Stimulated activated naive CD8-positive, alpha-beta T cell treated with anti-CD3 and anti-CD28 coated beads, Interleukin-15, amount 100 ng/mL, for 72 hours (primary cell): ENCODE results near the gene NT5DC3.

Source experiments
- ATAC-seq: fragments of 150-1000 bp; cut with Tn5 transposase; 2 replicates; pipeline ENCODE4 v1.10.0; 2021; ENCODE audit warnings: mild to moderate bottlenecking, moderate library complexity
- DNase-seq, 2 donors: peaks; one replicate each; pipeline ENCODE4 v3.0.0; 2021 to 2022
- H3K27ac Mint-ChIP-seq, 2 donors: one replicate each; pipeline ENCODE4 v1.8.0; 2022; ENCODE audit warnings: mild to moderate bottlenecking in 2 of 2, mixed read lengths in 2 of 2, moderate library complexity in 2 of 2
- H3K27me3 Mint-ChIP-seq: one replicate; pipeline ENCODE4 v1.8.0; 2022; ENCODE audit warnings: mixed read lengths
- H3K4me1 Mint-ChIP-seq: one replicate; pipeline ENCODE4 v1.8.0; 2022; ENCODE audit warnings: mild to moderate bottlenecking, mixed read lengths
- H3K4me3 Mint-ChIP-seq, 2 donors: one replicate each; pipeline ENCODE4 v1.8.0; 2022; ENCODE audit warnings: mild to moderate bottlenecking in 2 of 2, mixed read lengths in 2 of 2, moderate library complexity in 1 of 2
- H3K9me3 Mint-ChIP-seq, 2 donors: one replicate each; pipeline ENCODE4 v1.8.0; 2022; ENCODE audit warnings: mixed read lengths in 2 of 2

The NT5DC3 gene

DNA sequence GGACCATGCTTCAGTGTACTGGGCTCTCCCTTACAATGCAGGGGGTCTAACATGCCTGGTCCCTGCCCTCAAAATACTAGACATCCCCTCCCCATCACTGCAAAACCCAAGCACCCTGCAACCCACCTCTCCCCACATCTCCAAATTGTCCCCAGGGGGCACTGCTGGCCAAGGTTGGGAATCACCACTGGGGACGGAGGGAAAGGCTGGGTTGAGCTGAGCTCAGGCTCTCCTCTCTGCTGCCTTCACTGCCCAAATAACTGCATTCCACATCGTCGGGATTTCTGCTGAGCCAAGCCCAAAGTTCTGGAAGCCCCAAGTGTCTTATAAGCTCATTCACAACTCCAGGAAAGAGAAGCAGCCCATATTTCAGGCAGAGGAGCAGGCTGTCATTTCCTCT is 69.6 kb downstream of the NT5DC3 start:
- DNase-seq (peak in 1 of 2 donors; percentile 8), ATAC-seq (no peak)
- peak overlapping the region in 1 of 2 donors; percentile 19 for H3K27ac Mint-ChIP-seq
- H3K4me3 Mint-ChIP-seq: no peak overlapping the region
- H3K4me1 Mint-ChIP-seq: no peaks in the 10 kb centered on the region
- no peaks in the 10 kb centered on the region for H3K9me3 Mint-ChIP-seq
- H3K27me3 Mint-ChIP-seq: no peaks in the 10 kb centered on the region

- H3K4me1 Mint-ChIP-seq: no peaks in the 10 kb centered on the region
- DNase-seq: no peak
- no peaks in the 10 kb centered on the region for H3K27me3 Mint-ChIP-seq
- ATAC-seq: peak; percentile 34
- no peak overlapping the region for H3K27ac Mint-ChIP-seq
- H3K9me3 Mint-ChIP-seq: no peaks in the 10 kb centered on the region
- no peak overlapping the region for H3K4me3 Mint-ChIP-seq
Measured at GRCh38 chr12:103769240-103769945, 71.6 kb downstream of the NT5DC3 start.

DNA sequence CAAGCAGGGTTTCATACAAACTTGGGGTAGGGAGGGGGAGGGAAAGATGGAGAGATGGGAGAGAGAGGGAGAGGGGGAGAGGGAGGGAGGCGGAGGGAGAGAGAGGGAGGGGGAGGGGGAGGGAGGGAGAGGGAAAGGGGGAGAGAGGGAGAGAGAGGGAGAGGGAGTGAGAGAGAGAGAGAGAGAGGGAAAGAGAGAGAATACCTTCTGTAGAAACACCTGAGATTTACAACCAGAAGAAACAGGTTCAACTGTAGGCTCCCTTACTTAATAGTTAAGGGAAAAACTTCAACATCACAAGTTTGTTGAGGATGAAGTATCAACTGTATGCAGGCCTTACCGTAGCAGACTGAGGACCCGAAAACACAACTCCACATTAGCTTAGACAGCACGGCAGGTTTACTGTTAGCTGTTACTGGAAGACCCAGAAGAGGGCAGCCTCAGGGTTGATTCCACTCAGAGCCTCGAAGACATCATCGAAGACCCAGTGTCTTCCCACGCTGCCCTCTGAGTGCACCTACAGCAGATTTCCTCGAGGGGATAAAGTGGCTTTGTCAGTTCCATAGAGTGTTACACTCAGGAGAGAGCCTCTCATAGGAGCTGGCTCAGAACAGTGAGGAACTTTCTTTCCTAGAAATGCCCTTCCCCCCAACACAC is 72.4 kb downstream of the NT5DC3 start:
- no peak overlapping the region for H3K4me3 Mint-ChIP-seq
- DNase-seq (no peak), ATAC-seq (peak; percentile 66)
- no peaks in the 10 kb centered on the region for H3K9me3 Mint-ChIP-seq
- no peak overlapping the region for H3K27ac Mint-ChIP-seq
- H3K27me3 Mint-ChIP-seq: no peaks in the 10 kb centered on the region
- no peaks in the 10 kb centered on the region for H3K4me1 Mint-ChIP-seq

- Mint-ChIP-seq H3K9me3 (no peaks in the 10 kb centered on the region), H3K27ac (no peak overlapping the region), H3K4me3 (no peak overlapping the region), H3K27me3 (no peaks in the 10 kb centered on the region), H3K4me1 (no peaks in the 10 kb centered on the region)
- no peak for ATAC-seq
- no peak for DNase-seq
Measured at GRCh38 chr12:103766028-103766427, 75.0 kb downstream of the NT5DC3 start.

GRCh38 chr12:103765322-103765721 is 75.7 kb downstream of the NT5DC3 start:
- ATAC-seq (no peak), DNase-seq (no peak)
- H3K27ac Mint-ChIP-seq: peak overlapping the region in 1 of 2 donors; percentile 59
- no peak overlapping the region for H3K4me3 Mint-ChIP-seq
- no peaks in the 10 kb centered on the region for H3K4me1 Mint-ChIP-seq
- H3K27me3 Mint-ChIP-seq: no peaks in the 10 kb centered on the region
- H3K9me3 Mint-ChIP-seq: no peaks in the 10 kb centered on the region

DNA sequence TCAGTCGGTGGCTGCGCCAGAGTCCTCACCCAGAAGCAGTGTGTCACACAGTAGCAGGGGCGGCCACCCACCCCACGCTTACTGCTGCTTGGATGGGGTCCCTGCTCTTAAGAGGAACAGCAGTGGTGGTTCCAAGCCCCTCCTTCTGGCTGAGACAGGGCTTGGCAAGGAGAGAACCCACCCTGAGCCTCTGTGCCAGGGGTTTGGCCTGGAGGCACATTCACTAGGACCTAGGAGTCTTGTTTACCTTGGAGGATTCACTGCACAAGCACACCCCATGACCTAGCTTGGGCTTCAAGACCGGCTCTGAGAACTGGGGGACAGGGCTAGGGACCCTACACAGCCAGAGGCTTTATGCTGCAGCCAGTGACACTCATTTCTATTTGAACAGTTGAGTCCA is 78.6 kb downstream of the NT5DC3 start:
- Mint-ChIP-seq H3K27ac (no peak overlapping the region), H3K4me3 (no peak overlapping the region), H3K9me3 (no peaks in the 10 kb centered on the region), H3K4me1 (no peaks in the 10 kb centered on the region), H3K27me3 (no peaks in the 10 kb centered on the region)
- ATAC-seq: no peak
- DNase-seq: no peak

DNA sequence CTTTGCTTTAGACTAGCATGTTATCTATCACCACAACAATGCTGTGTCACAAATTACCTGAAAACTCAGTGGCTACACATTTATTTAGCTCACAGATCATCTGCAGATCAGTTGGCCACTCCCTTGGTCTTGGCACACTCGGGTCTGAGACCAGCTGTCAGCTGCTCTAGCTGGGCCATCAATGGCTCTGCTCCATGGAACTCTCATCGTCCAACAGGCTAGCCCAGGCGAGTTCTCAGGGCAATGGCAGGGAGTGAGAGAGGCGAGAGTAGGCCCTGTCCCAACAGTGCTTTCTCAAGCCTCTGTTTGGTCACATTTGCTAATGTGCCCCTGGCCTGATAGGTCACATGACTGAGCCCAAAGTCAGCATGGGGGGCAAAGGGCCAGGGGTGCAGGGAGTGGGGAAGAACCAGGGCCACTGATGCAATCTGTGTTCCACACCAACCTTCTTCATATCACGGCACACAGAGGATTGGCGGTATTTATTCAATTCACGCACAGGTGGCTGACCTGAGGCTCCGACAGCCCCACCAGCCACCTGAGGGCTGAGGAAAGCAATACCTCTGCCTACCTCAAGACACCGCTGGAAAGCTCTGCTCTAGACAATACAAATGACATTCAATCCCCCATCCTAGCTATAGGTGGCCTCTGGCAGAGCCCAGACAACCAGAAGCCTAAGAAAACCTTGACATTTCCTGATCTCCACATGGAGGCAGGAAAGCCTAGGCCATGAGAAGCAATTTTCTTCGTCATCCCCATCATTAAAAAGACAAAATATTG is 82.5 kb downstream of the NT5DC3 start:
- Mint-ChIP-seq H3K4me3 (no peak overlapping the region), H3K4me1 (no peaks in the 10 kb centered on the region), H3K9me3 (no peaks in the 10 kb centered on the region), H3K27me3 (no peaks in the 10 kb centered on the region), H3K27ac (no peak overlapping the region)
- DNase-seq (no peak), ATAC-seq (no peak)

DNA sequence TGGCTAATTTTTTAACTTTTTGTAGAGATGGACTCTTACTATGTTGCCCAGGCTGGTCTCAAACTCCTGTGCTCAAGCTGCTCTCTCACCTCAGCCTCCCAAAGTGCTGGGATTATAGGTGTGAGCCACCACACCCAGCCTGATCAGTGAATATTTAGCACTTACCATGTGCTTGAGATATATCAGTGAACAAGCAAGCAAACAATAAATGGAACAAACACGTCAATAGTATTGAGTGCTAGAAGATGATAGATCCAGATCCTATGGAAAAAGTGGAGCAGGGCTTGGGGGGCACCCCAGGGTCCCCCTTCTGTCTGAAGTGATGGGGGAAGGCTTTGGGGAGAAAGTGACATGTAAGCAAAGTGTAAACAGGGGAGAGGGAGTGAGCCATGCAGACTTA is 83.8 kb downstream of the NT5DC3 start:
- Mint-ChIP-seq H3K9me3 (no peaks in the 10 kb centered on the region), H3K27ac (no peak overlapping the region), H3K4me1 (no peaks in the 10 kb centered on the region), H3K27me3 (peaks cover 2% of the 10 kb centered on the region), H3K4me3 (no peak overlapping the region)
- no peak for DNase-seq
- ATAC-seq: no peak

DNA sequence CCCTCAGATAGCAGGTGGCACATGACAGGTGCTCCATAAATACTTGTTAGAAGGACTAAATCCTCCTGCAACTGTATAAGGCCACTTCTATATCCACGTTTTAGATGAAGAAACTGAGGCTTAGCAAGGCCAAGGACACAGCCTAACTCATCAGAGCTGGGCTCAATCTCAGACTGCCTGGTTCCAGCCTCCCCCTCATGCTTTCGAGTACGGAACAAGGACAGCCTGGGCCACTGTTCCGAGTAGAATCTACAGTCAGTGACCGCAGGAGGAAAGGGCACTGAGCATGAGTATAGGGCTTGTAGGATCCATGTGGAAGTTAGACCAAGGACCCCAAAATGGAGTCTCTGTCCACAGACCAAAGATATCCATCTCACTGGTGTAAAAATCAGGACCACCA is 84.6 kb downstream of the NT5DC3 start:
- no peak for ATAC-seq
- H3K27ac Mint-ChIP-seq: no peak overlapping the region
- H3K4me1 Mint-ChIP-seq: no peaks in the 10 kb centered on the region
- H3K27me3 Mint-ChIP-seq: peaks cover 9% of the 10 kb centered on the region
- no peaks in the 10 kb centered on the region for H3K9me3 Mint-ChIP-seq
- DNase-seq: no peak
- no peak overlapping the region for H3K4me3 Mint-ChIP-seq

GRCh38 chr12:103755425-103755824 is 85.6 kb downstream of the NT5DC3 start:
- Mint-ChIP-seq H3K27me3 (peaks cover 9% of the 10 kb centered on the region), H3K4me1 (no peaks in the 10 kb centered on the region), H3K9me3 (no peaks in the 10 kb centered on the region), H3K4me3 (no peak overlapping the region), H3K27ac (no peak overlapping the region)
- DNase-seq: no peak
- ATAC-seq: no peak

DNA sequence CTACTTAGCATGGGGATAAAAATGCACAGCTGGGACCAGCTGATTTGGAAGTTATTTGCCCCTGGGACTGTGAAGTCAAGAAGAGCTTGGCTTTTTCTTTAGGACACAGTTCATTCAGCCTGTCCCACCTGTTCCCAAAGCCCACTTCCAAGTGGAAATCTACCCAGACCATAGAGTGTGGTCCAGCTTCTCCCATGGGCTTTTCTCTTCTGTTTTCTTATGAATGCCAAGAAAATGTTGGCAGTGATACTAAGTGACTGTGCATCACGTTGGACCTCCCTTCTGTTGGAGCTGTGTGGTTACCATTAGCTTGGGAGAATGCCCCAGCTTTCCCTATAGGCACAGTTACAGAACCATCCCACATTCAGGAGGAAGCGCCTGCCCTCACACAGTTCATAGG is 89.4 kb downstream of the NT5DC3 start:
- peak overlapping the region in 1 of 2 donors; percentile 57 for H3K27ac Mint-ChIP-seq
- H3K27me3 Mint-ChIP-seq: peaks cover 9% of the 10 kb centered on the region
- H3K9me3 Mint-ChIP-seq: no peaks in the 10 kb centered on the region
- ATAC-seq: no peak
- no peak overlapping the region for H3K4me3 Mint-ChIP-seq
- H3K4me1 Mint-ChIP-seq: no peaks in the 10 kb centered on the region
- no peak for DNase-seq

GRCh38 chr12:103751171-103751570 is 89.9 kb downstream of the NT5DC3 start:
- Mint-ChIP-seq H3K27ac (peak overlapping the region in 1 of 2 donors; percentile 57), H3K4me3 (no peak overlapping the region), H3K4me1 (no peaks in the 10 kb centered on the region), H3K27me3 (peaks cover 9% of the 10 kb centered on the region), H3K9me3 (no peaks in the 10 kb centered on the region)
- DNase-seq (no peak), ATAC-seq (no peak)

DNA sequence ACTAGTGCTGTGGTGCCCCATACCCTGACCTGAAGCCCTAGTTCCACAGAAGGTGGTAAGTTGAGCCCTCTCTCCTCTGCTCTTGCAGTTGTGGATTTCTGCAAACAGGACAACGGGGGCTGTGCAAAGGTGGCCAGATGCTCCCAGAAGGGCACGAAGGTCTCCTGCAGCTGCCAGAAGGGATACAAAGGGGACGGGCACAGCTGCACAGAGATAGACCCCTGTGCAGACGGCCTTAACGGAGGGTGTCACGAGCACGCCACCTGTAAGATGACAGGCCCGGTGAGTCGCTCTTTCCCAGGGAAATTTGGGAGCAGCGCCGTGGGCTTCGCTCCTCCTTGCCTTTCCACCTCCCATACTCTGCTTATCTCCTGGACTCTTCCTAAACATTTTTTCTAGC is 92.2 kb downstream of the NT5DC3 start:
- H3K27ac Mint-ChIP-seq: no peak overlapping the region
- no peaks in the 10 kb centered on the region for H3K9me3 Mint-ChIP-seq
- no peak for DNase-seq
- no peaks in the 10 kb centered on the region for H3K4me1 Mint-ChIP-seq
- H3K27me3 Mint-ChIP-seq: peaks cover 9% of the 10 kb centered on the region
- no peak for ATAC-seq
- H3K4me3 Mint-ChIP-seq: no peak overlapping the region

- peaks cover 9% of the 10 kb centered on the region for H3K27me3 Mint-ChIP-seq
- DNase-seq (no peak), ATAC-seq (no peak)
- no peak overlapping the region for H3K27ac Mint-ChIP-seq
- no peaks in the 10 kb centered on the region for H3K9me3 Mint-ChIP-seq
- no peak overlapping the region for H3K4me3 Mint-ChIP-seq
- H3K4me1 Mint-ChIP-seq: no peaks in the 10 kb centered on the region
Measured at GRCh38 chr12:103748002-103748401, 93.0 kb downstream of the NT5DC3 start.

DNA sequence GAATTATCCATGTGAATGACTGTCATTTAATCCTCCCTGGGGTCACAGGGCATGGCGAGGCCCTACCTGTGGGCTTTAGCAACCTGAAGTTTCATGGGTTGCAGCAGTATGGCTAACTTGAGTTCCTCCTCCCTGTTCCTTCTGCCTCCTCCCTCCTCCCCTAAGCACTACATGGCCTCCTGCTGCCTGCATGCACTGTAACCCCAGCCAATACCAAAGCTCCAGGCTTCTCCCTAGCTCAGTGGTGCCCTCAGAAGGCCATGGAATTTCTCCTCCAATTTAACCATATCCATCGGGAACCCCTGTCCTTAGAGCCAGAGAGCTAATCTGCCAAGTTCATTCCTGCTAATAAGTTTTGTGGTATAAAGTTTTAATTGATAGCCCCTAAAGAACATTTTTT is 95.1 kb downstream of the NT5DC3 start:
- Mint-ChIP-seq H3K27ac (no peak overlapping the region), H3K4me3 (no peak overlapping the region), H3K27me3 (no peaks in the 10 kb centered on the region), H3K9me3 (no peaks in the 10 kb centered on the region), H3K4me1 (no peaks in the 10 kb centered on the region)
- DNase-seq: no peak
- no peak for ATAC-seq

GRCh38 chr12:103743788-103744187 is 97.2 kb downstream of the NT5DC3 start:
- peak overlapping the region in 1 of 2 donors; percentile 1 for H3K27ac Mint-ChIP-seq
- no peaks in the 10 kb centered on the region for H3K9me3 Mint-ChIP-seq
- H3K4me1 Mint-ChIP-seq: no peaks in the 10 kb centered on the region
- H3K4me3 Mint-ChIP-seq: no peak overlapping the region
- peaks cover 5% of the 10 kb centered on the region for H3K27me3 Mint-ChIP-seq
- DNase-seq (no peak), ATAC-seq (no peak)
